Esophagus squamous epithelium (tissue), 4 donors: Measurements from ENCODE around the gene WSCD2. TPM values are rescaled to one million over a fixed set of nuclear protein-coding genes. Genes with fewer than 3 reads are reported as not detected.

Experiments
- total RNA-seq, 4 donors: library from RNA; depleted of rRNA; stranded (reverse); fragments of >200 nt; gene quantifications; one replicate each; pipeline ENCODE4 v1.1.0, GENCODE V29; 2016

WSCD2 gene
- total RNA-seq, 4 donors from 2014 or later: 0.62 to 3.6 (median 3.3) TPM; not detected in 1

Other genes with a start within 250 kb of the WSCD2 start
- 1 to 10 TPM in 2 of 4 donors, under 1 TPM in 2; 0.19 to 5.7 (median 2.5) TPM for gene CMKLR1, start 210.0 kb downstream of the WSCD2 start, total RNA-seq